Heart right ventricle (tissue), 16 donors: Measurements from ENCODE around the gene SLC29A3. TPM values are rescaled to one million over a fixed set of nuclear protein-coding genes. Genes with fewer than 3 reads are reported as not detected.

Experiments
- ATAC-seq, 8 donors: fragments of 200-7000 bp; cut with Tn5 transposase; one replicate each; pipeline ENCODE4 v1.9.1; 2020; ENCODE audit warnings: mild to moderate bottlenecking in 8 of 8, moderate library complexity in 8 of 8, moderate number of reproducible peaks in 1 of 8
- DNase-seq, 2 donors: peaks; one replicate each; pipeline ENCODE4 v3.0.0-alpha.2; 2020
- H3K27ac ChIP-seq, 10 donors: fragments of 200-600 bp; sonication (generic) in 2 of 10; one replicate each; pipeline versions ENCODE4 v1.5.0 to v1.8.0; 2020 to 2022; ENCODE audit warnings: mild to moderate bottlenecking in 3 of 10
- H3K27me3 ChIP-seq, 7 donors: fragments of 200-600 bp; one replicate each; pipeline ENCODE4 v1.8.0; 2021 to 2022; ENCODE audit warnings: mild to moderate bottlenecking in 2 of 7
- H3K36me3 ChIP-seq, 9 donors: fragments of 200-600 bp; sonication (generic) in 1 of 9; one replicate each; pipeline versions ENCODE4 v1.5.0 to v1.8.0; 2020 to 2022; ENCODE audit warnings: mild to moderate bottlenecking in 2 of 9
- H3K4me1 ChIP-seq, 9 donors: fragments of 200-600 bp; sonication (generic) in 1 of 9; one replicate each; pipeline versions ENCODE4 v1.5.0 to v1.8.0; 2020 to 2022; ENCODE audit warnings: mild to moderate bottlenecking in 4 of 9
- H3K4me3 ChIP-seq, 10 donors: fragments of 200-600 bp; sonication (generic) in 2 of 10; one replicate each; pipeline versions ENCODE4 v1.5.0 to v1.8.0; 2020 to 2022; ENCODE audit warnings: mild to moderate bottlenecking in 7 of 10, moderate library complexity in 2 of 10
- H3K9me3 ChIP-seq, 11 donors: fragments of 200-600 bp in 10 of 11; sonication (generic) in 2 of 11; one replicate each; pipeline versions ENCODE4 v1.5.0 to v1.8.0; 2013 to 2022; ENCODE audit warnings: mild to moderate bottlenecking in 2 of 11, control low read depth in 1 of 11, moderate library complexity in 1 of 11
- WGBS, 2 donors: extraction: QIAGEN DNeasy Blood & Tissue Kit; methylation state at CpG; one replicate each; pipeline ENCODE4 v1.1.7; 2013; ENCODE audit warnings: inconsistent platforms in 1 of 2; 5-methylcytosine and 5-hydroxymethylcytosine counted together
- intact Hi-C, 10 donors: fragments of 100-400 bp; cut with DNase I; formaldehyde crosslinking; loops; one replicate each; pipeline versions ENCODE4 v1.11.1 to v1.14.2; 2022
- polyA plus RNA-seq, 2 donors: library from polyadenylated mRNA; stranded (reverse); fragments of 200-250 nt; gene quantifications; one replicate each; pipeline ENCODE4 v1.2.3, GENCODE V29; 2013
- total RNA-seq, 10 donors: library from RNA; stranded (reverse); fragmentation: NEBNext Ultra II Directional in 3 of 10; extraction: Animal tissue kit (Norgen Biotek cat#: 25700) in 3 of 10; gene quantifications; one replicate each; pipeline versions ENCODE4 v1.2.1 to v1.2.4, GENCODE V29; 2021 to 2023
- TF ChIP-seq, protein P1 (sequence below), 9 donors: fragments of 200-600 bp; sonication (generic) in 2 of 9; IDR thresholded peaks; one replicate each; pipeline versions ENCODE4 v1.5.0 to v1.8.0; 2021 to 2022; ENCODE audit warnings: antibody characterized with exemption in 9 of 9, mild to moderate bottlenecking in 5 of 9, moderate library complexity in 1 of 9
- donor health status: Arrhythmogenic right ventricular cardiomyopathy.
- donor health status: ischemic (EF 13 %, LVEDD 7.1; RV severe dilation, severe dysfunction).
- donor health status: healthy with polysubstance abuse.
- donor health status: DM: no; HTN: yes; CAD: no.
- donor health status: DM: no; HTN: no; CAD: no.
- donor health status: ischemic (EF 25% LVEDD 6.9; RV normal size, moderate dysfunction).
- donor health status: ischemic (EF 25% LVEDD 5.7; RV mildly dilated, moderate dysfunction).
- donor health status: healthy.
- donor health status: DM: yes; HTN: yes; CAD: no.
- donor health status: Ischemic cardiomyopathy.
- donor health status: ischemic (EF 35%, LVEDD 5.7; RV mildly dilated, moderate dysfunction).
- donor health status: nonischemic (EF 11% LVEDD 7.7; RV severe dilation, severe dysfunction).
- donor health status: DM: yes; HTN: yes; CAD: no.
- donor health status: PGD.
- donor health status: ischemic (EF 29% LVEDD 5.4; RV normal size, mild dysfunction).
- donor health status: nonischemic (EF 23%, LVEDD 6.1; RV moderate dilation, normal function).

Gene SLC29A3
- total and polyA plus RNA-seq, 12 donors: 0.89 to 3.5 (median 1.2) TPM

DNA sequence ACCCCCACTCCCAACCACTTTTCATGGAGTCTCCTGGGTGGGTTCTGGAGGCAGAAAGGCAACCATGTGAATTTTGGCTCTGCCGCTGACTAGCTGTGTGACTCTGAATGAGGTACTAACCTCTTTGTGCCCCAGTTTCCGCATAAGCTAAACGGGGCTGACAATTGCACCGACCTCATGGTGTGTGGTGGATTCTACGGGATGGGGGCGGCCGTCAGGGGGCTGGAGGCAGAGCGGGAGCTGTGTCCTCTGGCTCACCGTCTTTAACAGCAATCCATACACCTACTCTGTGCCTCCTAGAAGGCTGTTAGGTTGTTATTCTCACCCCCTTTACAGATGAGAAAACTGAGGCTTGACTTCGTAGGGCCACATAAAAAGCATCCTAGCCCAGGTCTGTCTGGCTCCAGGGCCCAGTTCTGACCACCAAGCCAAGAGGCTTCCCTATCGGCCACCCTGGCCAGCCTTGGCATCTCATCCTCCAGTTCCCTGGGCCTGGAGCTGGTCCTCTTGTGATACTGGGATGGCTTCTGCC lies 4.3 kb upstream of the SLC29A3 start:
- intact Hi-C loops: loop anchor here (2.0 to 10.0 kb wide), 18 partner anchors 62 to 583 kb away; partner anchors contain the start of gene CDH23 (in 1 of the 10)
- ATAC-seq: no peak
- peak overlapping the region in 3 of 10 donors; percentile 12 to 24 (median 17) for H3K4me3 ChIP-seq
- no peaks in the 10 kb centered on the region for H3K27me3 ChIP-seq
- no peak overlapping the region for H3K27ac ChIP-seq
- DNase-seq: no peak
- no peaks in the 10 kb centered on the region for H3K9me3 ChIP-seq
- H3K36me3 ChIP-seq: no peaks in the 10 kb centered on the region
- peaks cover 3 to 38% (median 25%) of the 10 kb centered on the region in 9 donors for H3K4me1 ChIP-seq
- TF ChIP-seq, protein P1, sequence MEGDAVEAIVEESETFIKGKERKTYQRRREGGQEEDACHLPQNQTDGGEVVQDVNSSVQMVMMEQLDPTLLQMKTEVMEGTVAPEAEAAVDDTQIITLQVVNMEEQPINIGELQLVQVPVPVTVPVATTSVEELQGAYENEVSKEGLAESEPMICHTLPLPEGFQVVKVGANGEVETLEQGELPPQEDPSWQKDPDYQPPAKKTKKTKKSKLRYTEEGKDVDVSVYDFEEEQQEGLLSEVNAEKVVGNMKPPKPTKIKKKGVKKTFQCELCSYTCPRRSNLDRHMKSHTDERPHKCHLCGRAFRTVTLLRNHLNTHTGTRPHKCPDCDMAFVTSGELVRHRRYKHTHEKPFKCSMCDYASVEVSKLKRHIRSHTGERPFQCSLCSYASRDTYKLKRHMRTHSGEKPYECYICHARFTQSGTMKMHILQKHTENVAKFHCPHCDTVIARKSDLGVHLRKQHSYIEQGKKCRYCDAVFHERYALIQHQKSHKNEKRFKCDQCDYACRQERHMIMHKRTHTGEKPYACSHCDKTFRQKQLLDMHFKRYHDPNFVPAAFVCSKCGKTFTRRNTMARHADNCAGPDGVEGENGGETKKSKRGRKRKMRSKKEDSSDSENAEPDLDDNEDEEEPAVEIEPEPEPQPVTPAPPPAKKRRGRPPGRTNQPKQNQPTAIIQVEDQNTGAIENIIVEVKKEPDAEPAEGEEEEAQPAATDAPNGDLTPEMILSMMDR (IDR thresholded peaks at IDR 0.05): no peak
- 53 to 54% methylated on average over 11 of the region's 11 CpGs for WGBS, 2 donors

DNA sequence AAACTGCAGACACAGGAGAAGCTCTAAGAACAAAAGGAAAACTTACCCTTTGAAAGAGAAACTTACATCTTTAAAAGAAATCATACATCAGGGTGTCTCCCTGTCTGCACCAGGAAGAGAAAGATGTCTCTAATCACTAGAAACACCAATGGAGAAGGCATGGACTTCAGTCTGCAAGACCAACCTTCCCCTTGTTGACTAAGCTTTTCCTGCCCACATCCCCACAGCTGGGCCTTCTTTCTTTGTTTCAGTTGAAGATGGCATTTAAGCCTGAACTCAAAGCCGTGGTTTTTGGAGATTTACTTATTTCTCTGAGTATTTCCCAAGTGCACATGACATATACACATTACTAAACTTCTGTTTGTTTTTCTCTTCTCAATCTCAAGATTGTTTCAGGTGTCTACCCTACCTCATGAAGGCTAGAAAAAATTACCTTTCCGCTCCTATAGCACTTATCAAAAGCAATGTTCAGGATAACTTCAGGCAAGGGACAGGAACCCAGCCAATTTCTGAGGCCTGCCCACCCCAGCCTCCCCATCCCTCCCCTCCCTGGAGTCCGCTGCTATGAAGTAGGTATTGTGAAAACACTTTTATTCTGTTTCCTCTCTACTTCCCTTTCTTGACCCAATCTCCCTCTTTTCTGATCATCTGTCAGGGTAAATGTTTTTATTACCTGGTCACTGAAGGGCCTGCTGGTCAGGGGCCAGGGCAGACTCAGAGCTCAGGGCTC lies 2.8 kb upstream of the SLC29A3 start:
- Histone ChIP-seq H3K27me3 (no peaks in the 10 kb centered on the region), H3K9me3 (no peaks in the 10 kb centered on the region), H3K4me1 (peaks cover 3 to 44% (median 25%) of the 10 kb centered on the region in 9 donors), H3K27ac (no peak overlapping the region), H3K4me3 (no peak overlapping the region), H3K36me3 (no peaks in the 10 kb centered on the region)
- no peak for DNase-seq
- intact Hi-C loops: loop anchor here (5.0 to 10.0 kb wide), 15 partner anchors 81 to 581 kb away; partner anchors contain the start of gene CDH23 (in 1 of the 10)
- no peak for ATAC-seq
- TF ChIP-seq, protein P1 (IDR thresholded peaks at IDR 0.05): no peak
- 82 to 85% methylated on average over 3 of the region's 3 CpGs for WGBS, 2 donors

DNA sequence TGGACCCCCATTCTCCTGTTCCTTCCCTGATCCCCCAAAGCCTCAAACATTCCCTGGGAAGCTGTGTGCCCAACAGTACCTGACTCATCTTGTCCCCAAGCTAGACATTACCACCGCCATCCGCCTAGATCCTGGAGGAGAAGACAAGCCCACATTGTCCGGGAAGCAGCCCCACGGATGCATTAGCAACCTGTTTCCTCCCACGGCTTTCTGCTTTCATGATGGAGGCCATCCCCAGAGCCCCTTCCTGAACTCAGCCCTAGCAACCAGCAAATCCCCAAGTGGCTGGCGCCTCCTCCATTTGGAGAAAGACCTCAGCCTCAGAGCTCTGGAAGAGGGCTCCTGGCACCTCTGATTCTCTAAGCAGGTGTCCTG lies 2.3 kb upstream of the SLC29A3 start:
- H3K4me1 ChIP-seq: peaks cover 3 to 44% (median 25%) of the 10 kb centered on the region in 9 donors
- WGBS, 2 donors: 64 to 72% methylated on average over 6 of the region's 6 CpGs
- no peaks in the 10 kb centered on the region for H3K36me3 ChIP-seq
- TF ChIP-seq, protein P1 (IDR thresholded peaks at IDR 0.05): no peak
- H3K27ac ChIP-seq: no peak overlapping the region
- no peaks in the 10 kb centered on the region for H3K9me3 ChIP-seq
- ATAC-seq (no peak), DNase-seq (no peak)
- intact Hi-C loops: loop anchor here (5.0 to 10.0 kb wide), 15 partner anchors 81 to 581 kb away; partner anchors contain the start of gene CDH23 (in 1 of the 10)
- H3K4me3 ChIP-seq: no peak overlapping the region
- H3K27me3 ChIP-seq: no peaks in the 10 kb centered on the region

DNA sequence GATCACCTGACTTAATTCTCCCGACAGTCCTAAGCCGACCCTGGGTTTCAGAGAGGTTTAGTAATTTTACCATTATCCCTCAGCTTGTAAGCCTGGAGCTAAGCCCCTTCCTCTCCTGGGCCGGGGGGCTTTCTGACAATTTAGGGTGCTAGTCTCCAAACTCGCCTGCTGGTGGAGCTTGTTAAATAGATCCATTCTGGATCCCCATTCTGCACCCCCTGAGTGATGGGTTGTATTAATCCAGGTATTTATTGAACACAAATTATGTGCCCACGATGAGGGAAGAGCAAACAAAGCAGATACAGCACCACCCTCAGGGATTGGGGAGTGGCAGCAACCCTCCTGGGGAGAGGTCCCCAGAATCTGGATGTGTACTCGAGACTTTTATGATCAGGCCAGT lies 1.3 kb upstream of the SLC29A3 start:
- Histone ChIP-seq H3K36me3 (peaks cover 0 to 5% (median 0%) of the 10 kb centered on the region in 9 donors), H3K27me3 (no peaks in the 10 kb centered on the region), H3K4me3 (no peak overlapping the region), H3K27ac (no peak overlapping the region), H3K4me1 (peaks cover 3 to 44% (median 24%) of the 10 kb centered on the region in 9 donors), H3K9me3 (no peaks in the 10 kb centered on the region)
- intact Hi-C loops: loop anchor here (2.0 to 10.0 kb wide), 17 partner anchors 59 to 580 kb away; partner anchors contain the start of gene CDH23 (in 1 of the 10)
- TF ChIP-seq, protein P1 (IDR thresholded peaks at IDR 0.05): no peak
- no peak for ATAC-seq
- 75 to 79% methylated on average over 6 of the region's 6 CpGs for WGBS, 2 donors
- no peak for DNase-seq
